Right lobe of liver (tissue), 4 donors: ENCODE data around the gene PNMA8C.

Experiments
- CTCF ChIP-seq, 4 donors: fragments of 200-600 bp in 3 of 4; fragments of 450-650 bp in 1 of 4; IDR thresholded peaks; one replicate each; pipeline versions ENCODE4 v1.5.1 to v1.8.0; 2016 to 2022; ENCODE audit warnings: antibody characterized with exemption in 4 of 4, mild to moderate bottlenecking in 2 of 4
- POLR2A ChIP-seq: fragments of 450-650 bp; IDR thresholded peaks from one replicate; pipeline ENCODE4 v1.6.1; 2017; ENCODE audit warnings: antibody characterized with exemption, mild to moderate bottlenecking
- donor health status: DM: no; HTN: no; CAD: no.
- donor health status: DM: no; HTN: no; CAD: no.
- donor health status: DM: no; HTN: yes; CAD: no.

DNA sequence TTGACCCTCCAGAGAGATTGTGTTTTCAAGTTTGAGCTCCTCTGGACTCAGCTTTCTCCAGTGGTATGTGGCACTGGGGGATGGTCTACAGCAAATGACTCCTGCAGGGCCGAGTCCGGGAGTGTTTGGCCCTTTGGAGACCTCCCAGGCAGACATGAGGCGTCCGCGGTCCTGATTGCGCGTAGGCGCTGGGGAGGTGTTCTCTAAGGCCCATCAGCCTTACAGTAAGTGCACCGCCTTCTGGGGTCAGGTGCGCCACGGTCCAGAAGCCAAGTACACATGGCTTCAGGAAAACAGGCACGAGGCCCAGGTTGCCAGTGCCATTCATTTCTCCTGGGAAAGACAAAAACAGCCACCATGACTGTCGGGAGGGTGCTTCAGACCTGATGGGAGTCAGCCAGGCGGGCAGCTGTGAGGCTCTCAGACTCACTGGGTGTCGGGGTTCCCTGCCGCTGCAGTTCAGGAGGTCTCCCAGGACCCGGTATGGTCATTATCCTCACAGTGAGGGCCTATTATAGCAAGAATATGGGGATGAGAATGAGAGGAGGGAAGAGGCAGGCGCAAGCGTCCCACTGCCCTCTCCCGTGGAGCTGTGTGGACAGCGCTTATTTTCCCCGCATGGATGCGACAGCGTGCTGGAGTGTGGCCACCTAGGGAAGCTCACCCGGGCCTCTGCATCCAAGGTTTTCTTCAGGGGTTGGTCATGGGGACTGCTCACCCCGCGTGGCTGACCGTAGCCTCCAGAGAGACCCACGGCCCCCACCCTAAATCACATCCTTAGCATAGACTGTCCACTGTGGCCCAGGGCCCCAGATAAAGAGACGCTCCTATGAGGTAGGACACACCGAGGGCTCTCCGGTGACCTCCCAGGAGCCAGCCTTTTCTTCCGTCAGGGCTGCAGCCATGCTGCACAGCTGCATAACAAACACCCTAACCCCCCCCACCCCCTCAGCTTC, 37.2 kb downstream of the PNMA8C start:
- TF ChIP-seq CTCF (IDR thresholded peaks at IDR 0.05) (no peak), POLR2A (no peak)
